ENCODE results near the gene KDSR.

Gene KDSR

GRCh38 chr18:63297687-63298399 is 69.2 kb downstream of the KDSR start:
- H3K9me3 ChIP-seq, result no peaks in the 10 kb centered on the region
- no peak for TF ChIP-seq CTCF (IDR thresholded peaks at IDR 0.05; ENCODE audit: low read depth, low read length)
- no peak for DNase-seq
- H3K36me3 ChIP-seq, result peaks cover 5% of the 10 kb centered on the region; the same call in 1 of the 2 replicates
- no peaks in the 10 kb centered on the region for H3K27me3 ChIP-seq
- H3K4me1 ChIP-seq, result no peaks in the 10 kb centered on the region
- H3K4me3 ChIP-seq (ENCODE audit: low read depth, low read length), result no peak overlapping the region

DNA sequence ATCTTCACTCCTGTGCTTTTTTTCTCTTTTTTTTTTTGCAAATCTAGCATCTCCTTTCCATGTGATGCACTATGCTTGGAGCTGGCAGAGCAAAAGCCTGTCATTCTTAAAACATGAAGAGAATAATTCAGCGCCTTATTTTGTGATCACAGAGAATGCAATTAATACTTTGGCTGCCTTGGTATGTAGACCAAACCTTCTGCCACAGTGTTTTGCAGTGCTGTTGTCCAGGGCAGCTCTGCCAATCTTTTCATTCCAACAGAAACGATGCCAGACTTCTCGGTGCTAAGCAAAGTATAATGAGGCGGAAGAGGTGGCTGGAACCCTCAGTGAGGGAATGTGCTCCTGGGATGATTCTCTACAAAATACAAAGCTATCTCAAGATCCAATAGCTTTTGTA is 73.1 kb downstream of the KDSR start:
- no peak for TF ChIP-seq CTCF (IDR thresholded peaks at IDR 0.05; ENCODE audit: low read depth, low read length)
- Histone ChIP-seq H3K4me3 (ENCODE audit: low read depth, low read length) (no peak overlapping the region), H3K27me3 (no peaks in the 10 kb centered on the region), H3K9me3 (no peaks in the 10 kb centered on the region), H3K4me1 (no peaks in the 10 kb centered on the region), H3K36me3 (no peaks in the 10 kb centered on the region)
- no peak for DNase-seq

- TF ChIP-seq CTCF (IDR thresholded peaks at IDR 0.05; ENCODE audit: low read depth, low read length), result no peak
- H3K4me1 ChIP-seq, result no peaks in the 10 kb centered on the region
- no peak for DNase-seq
- no peaks in the 10 kb centered on the region for H3K9me3 ChIP-seq
- H3K36me3 ChIP-seq, result no peaks in the 10 kb centered on the region
- no peak overlapping the region for H3K4me3 ChIP-seq (ENCODE audit: low read depth, low read length)
- H3K27me3 ChIP-seq, result no peaks in the 10 kb centered on the region
Measured at GRCh38 chr18:63292831-63293683, 73.9 kb downstream of the KDSR start.

GRCh38 chr18:63291278-63291677 is 75.7 kb downstream of the KDSR start:
- DNase-seq, result no peak
- no peak for TF ChIP-seq CTCF (IDR thresholded peaks at IDR 0.05; ENCODE audit: low read depth, low read length)
- no peaks in the 10 kb centered on the region for H3K27me3 ChIP-seq
- no peak overlapping the region for H3K4me3 ChIP-seq (ENCODE audit: low read depth, low read length)
- no peaks in the 10 kb centered on the region for H3K4me1 ChIP-seq
- no peaks in the 10 kb centered on the region for H3K36me3 ChIP-seq
- H3K9me3 ChIP-seq, result no peaks in the 10 kb centered on the region

- H3K27me3 ChIP-seq, result no peaks in the 10 kb centered on the region
Measured at GRCh38 chr18:63290821-63291200, 76.2 kb downstream of the KDSR start.

More at GRCh38 chr18:63290821-63291200, 76.2 kb downstream of the KDSR start:
- H3K4me3 ChIP-seq (ENCODE audit: low read depth, low read length), result no peak overlapping the region
- no peaks in the 10 kb centered on the region for H3K36me3 ChIP-seq
- no peaks in the 10 kb centered on the region for H3K4me1 ChIP-seq
- TF ChIP-seq CTCF (IDR thresholded peaks at IDR 0.05; ENCODE audit: low read depth, low read length), result no peak
- DNase-seq, result no peak
- H3K9me3 ChIP-seq, result no peaks in the 10 kb centered on the region

All from BE2C (cell line).